Activated T-helper 17 cell treated with anti-CD3 and anti-CD28 coated beads, Interleukin-2, amount 50 U/mL, for 72 hours (primary cell): ENCODE measurements around the gene KCNIP4. TPM values are rescaled to one million over a fixed set of nuclear protein-coding genes. Genes with fewer than 3 reads are reported as not detected.

Experiments used
- ATAC-seq: fragments of 150-1000 bp; cut with Tn5 transposase; replicated peaks from 2 replicates; pipeline ENCODE4 v1.10.0; 2021; ENCODE audit warnings: mild to moderate bottlenecking, moderate library complexity
- H3K27ac Mint-ChIP-seq: one replicate; pipeline ENCODE4 v1.8.0; 2022; ENCODE audit warnings: mixed read lengths
- H3K27me3 Mint-ChIP-seq: one replicate; pipeline ENCODE4 v1.8.0; 2022; ENCODE audit warnings: mixed read lengths
- H3K36me3 Mint-ChIP-seq: one replicate; pipeline ENCODE4 v1.8.0; 2022; ENCODE audit warnings: low read depth, mild to moderate bottlenecking, mixed read lengths
- H3K4me1 Mint-ChIP-seq: one replicate; pipeline ENCODE4 v1.8.0; 2022; ENCODE audit warnings: mixed read lengths
- H3K4me3 Mint-ChIP-seq: one replicate; pipeline ENCODE4 v1.8.0; 2022; ENCODE audit warnings: mild to moderate bottlenecking, mixed read lengths
- H3K9me3 Mint-ChIP-seq: one replicate; pipeline ENCODE4 v1.8.0; 2022; ENCODE audit warnings: mixed read lengths
- total RNA-seq, 2 donors: library from RNA; stranded (reverse); gene quantifications; one replicate each; pipeline ENCODE4 v1.2.3, GENCODE V29; 2022

The KCNIP4 gene
- total RNA-seq, 2 donors from 2014 or later = not detected

- H3K4me1 Mint-ChIP-seq = no peaks in the 10 kb centered on the region
- peaks cover 7% of the 10 kb centered on the region for H3K27me3 Mint-ChIP-seq
- peaks cover 8% of the 10 kb centered on the region for H3K9me3 Mint-ChIP-seq
- no peak for ATAC-seq
- no peaks in the 10 kb centered on the region for H3K36me3 Mint-ChIP-seq
- no peak overlapping the region for H3K4me3 Mint-ChIP-seq
- no peak overlapping the region for H3K27ac Mint-ChIP-seq
Measured at GRCh38 chr4:21535898-21536297, 412.7 kb downstream of the KCNIP4 start.

- ATAC-seq = no peak
Measured at GRCh38 chr4:21531048-21531447, 417.5 kb downstream of the KCNIP4 start.

GRCh38 chr4:21529214-21529613, 419.4 kb downstream of the KCNIP4 start:
- H3K4me1 Mint-ChIP-seq = no peaks in the 10 kb centered on the region
- ATAC-seq = no peak
- H3K27ac Mint-ChIP-seq = no peak overlapping the region
- no peak overlapping the region for H3K4me3 Mint-ChIP-seq
- no peaks in the 10 kb centered on the region for H3K36me3 Mint-ChIP-seq
- peaks cover 4% of the 10 kb centered on the region for H3K27me3 Mint-ChIP-seq
- H3K9me3 Mint-ChIP-seq = peaks cover 7% of the 10 kb centered on the region

More at GRCh38 chr4:21531048-21531447, 417.5 kb downstream of the KCNIP4 start:
- no peaks in the 10 kb centered on the region for H3K4me1 Mint-ChIP-seq
- H3K4me3 Mint-ChIP-seq = no peak overlapping the region
- no peaks in the 10 kb centered on the region for H3K36me3 Mint-ChIP-seq
- peaks cover 7% of the 10 kb centered on the region for H3K27me3 Mint-ChIP-seq
- peaks cover 7% of the 10 kb centered on the region for H3K9me3 Mint-ChIP-seq
- no peak overlapping the region for H3K27ac Mint-ChIP-seq

GRCh38 chr4:21522296-21522695, 426.3 kb downstream of the KCNIP4 start:
- Mint-ChIP-seq H3K9me3 (peaks cover 11% of the 10 kb centered on the region), H3K27me3 (peaks cover 4% of the 10 kb centered on the region), H3K4me1 (no peaks in the 10 kb centered on the region), H3K27ac (no peak overlapping the region), H3K4me3 (no peak overlapping the region), H3K36me3 (no peaks in the 10 kb centered on the region)
- ATAC-seq = no peak

DNA sequence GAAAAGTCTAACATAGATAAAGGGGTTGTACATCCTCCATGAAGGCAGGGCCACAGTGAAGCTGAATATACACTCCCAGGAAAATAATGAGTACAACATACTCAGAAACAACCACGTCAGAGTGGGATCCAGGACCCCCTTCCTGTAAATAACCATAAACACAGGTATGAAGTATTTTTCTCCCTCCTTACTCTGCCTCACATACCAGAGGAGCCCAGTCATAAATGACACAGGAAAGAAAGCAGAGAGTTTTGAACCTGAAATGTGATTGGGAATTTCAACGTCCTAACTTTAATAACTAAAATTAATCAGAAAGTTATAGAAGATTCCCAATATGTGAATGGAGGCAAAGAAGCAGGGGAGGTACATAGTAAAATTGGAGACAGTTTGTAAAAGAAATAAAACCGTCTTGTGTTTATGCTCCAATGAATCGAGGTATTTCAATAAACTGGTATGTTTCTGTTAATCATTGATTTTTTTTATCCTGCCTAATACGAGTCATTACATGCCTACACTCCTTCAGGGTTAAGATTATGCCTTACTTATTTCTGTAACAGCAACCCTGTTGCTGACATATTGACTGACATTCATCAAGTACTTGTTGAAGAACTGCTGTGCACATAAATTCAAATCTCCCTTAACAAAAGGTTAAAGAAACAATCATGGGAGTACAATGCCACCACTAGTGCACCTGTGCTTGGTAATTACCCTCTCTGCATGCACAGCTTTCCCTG, 431.3 kb downstream of the KCNIP4 start:
- Mint-ChIP-seq H3K36me3 (no peaks in the 10 kb centered on the region), H3K4me1 (no peaks in the 10 kb centered on the region), H3K4me3 (no peak overlapping the region), H3K9me3 (peaks cover 5% of the 10 kb centered on the region), H3K27ac (no peak overlapping the region), H3K27me3 (peaks cover 4% of the 10 kb centered on the region)
- no peak for ATAC-seq

DNA sequence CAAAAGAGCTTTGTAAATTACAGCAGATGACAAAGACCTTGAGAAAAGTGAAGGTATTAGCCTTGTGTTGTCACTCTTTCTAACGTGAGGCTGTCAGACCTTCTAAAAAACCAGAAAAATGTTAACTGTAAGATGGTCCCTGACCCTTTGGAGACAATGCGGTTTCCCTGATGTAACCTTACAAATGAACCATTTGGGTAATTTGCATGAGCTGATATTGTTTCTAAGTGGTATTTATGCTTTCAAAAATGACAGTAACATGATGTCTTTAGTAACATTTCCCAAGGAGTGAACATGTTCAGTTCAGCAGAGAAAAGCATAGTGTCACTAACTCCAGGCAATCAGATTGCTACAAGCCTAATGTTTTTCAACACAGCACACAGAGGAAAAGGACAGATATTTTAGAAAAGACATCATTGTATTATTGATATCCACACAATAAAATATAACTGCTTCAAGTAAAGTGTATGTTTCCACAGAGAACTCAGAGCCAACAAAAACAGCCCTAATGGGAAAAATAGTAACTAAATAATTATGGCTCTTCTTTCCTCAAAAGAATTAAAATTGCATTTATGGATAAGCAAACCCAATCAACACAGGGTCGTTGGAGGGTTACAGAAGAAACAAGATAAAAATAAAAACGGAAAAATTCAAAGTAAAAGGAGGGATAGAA, 434.4 kb downstream of the KCNIP4 start:
- peaks cover 4% of the 10 kb centered on the region for H3K27me3 Mint-ChIP-seq
- H3K9me3 Mint-ChIP-seq = no peaks in the 10 kb centered on the region
- no peak overlapping the region for H3K27ac Mint-ChIP-seq
- H3K4me1 Mint-ChIP-seq = no peaks in the 10 kb centered on the region
- H3K4me3 Mint-ChIP-seq = no peak overlapping the region
- H3K36me3 Mint-ChIP-seq = no peaks in the 10 kb centered on the region
- no peak for ATAC-seq

GRCh38 chr4:21512353-21512752, 436.2 kb downstream of the KCNIP4 start:
- H3K36me3 Mint-ChIP-seq = no peaks in the 10 kb centered on the region
- H3K4me1 Mint-ChIP-seq = no peaks in the 10 kb centered on the region
- no peaks in the 10 kb centered on the region for H3K9me3 Mint-ChIP-seq
- no peak overlapping the region for H3K4me3 Mint-ChIP-seq
- H3K27me3 Mint-ChIP-seq = peaks cover 4% of the 10 kb centered on the region
- no peak for ATAC-seq
- H3K27ac Mint-ChIP-seq = no peak overlapping the region

DNA sequence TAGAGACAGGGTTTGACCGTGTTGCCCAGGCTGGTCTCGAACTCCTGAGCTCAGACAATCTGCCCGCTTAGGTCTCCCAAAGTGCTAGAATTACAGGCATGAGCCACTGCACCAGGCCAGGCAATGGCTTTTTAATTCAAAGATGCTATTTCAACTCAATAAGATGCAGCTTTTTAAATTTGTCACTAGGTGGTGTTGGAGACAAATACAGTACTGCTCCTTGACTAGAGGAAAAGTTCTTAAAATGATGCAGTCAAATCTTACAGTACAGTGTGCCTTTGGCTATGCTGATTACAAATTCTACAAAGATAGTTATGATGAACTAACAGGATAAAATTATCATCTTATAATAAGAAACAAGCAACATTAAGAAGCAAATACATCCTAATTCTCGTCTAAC, 441.1 kb downstream of the KCNIP4 start:
- no peak for ATAC-seq
- H3K27me3 Mint-ChIP-seq = no peaks in the 10 kb centered on the region
- no peak overlapping the region for H3K27ac Mint-ChIP-seq
- H3K36me3 Mint-ChIP-seq = no peaks in the 10 kb centered on the region
- H3K4me3 Mint-ChIP-seq = no peak overlapping the region
- H3K9me3 Mint-ChIP-seq = no peaks in the 10 kb centered on the region
- no peaks in the 10 kb centered on the region for H3K4me1 Mint-ChIP-seq

DNA sequence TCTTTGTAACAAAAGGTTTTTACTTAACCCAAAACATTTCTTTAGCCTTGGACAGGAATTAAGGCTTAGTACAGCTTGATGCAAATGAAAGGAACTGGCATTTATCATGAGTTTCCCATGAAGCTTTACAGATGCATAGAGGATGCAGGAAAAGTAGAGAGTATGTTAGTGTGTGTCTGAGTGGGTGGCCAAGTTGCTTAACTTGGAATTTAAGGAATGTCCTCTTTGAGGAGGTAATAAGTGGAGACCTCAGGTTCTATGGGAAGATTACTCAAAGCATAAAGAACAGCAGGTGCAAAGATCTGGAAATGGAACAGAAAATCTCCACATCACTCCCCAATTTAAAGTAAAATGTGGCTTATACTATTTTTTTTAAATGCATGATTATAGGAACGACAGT, 457.9 kb downstream of the KCNIP4 start:
- Mint-ChIP-seq H3K4me1 (no peaks in the 10 kb centered on the region), H3K4me3 (no peak overlapping the region), H3K27me3 (peaks cover 3% of the 10 kb centered on the region), H3K27ac (no peak overlapping the region), H3K9me3 (no peaks in the 10 kb centered on the region), H3K36me3 (no peaks in the 10 kb centered on the region)
- ATAC-seq = no peak

GRCh38 chr4:21476757-21477156, 471.8 kb downstream of the KCNIP4 start:
- no peak overlapping the region for H3K27ac Mint-ChIP-seq
- ATAC-seq = no peak
- H3K36me3 Mint-ChIP-seq = no peaks in the 10 kb centered on the region

DNA sequence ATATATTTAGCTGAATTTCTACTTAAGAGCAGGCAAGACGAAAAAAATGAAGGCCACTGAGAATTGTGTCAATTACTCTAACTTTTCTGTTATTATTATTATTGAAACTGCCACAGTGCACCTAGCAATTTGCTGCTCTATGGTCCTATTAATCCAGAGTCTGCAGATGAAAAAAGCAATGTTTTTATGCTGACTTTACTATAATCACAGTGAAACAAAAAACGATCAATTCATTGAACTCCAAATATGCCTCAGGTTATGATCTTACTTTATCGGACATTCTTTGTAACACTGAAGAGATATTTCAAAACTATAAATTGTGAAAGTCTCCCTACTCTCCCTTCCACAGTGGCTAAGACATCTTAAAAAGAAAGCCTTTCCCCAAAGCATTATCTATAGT, 474.4 kb downstream of the KCNIP4 start:
- Mint-ChIP-seq H3K9me3 (no peaks in the 10 kb centered on the region), H3K27ac (no peak overlapping the region), H3K4me1 (no peaks in the 10 kb centered on the region), H3K4me3 (no peak overlapping the region), H3K27me3 (no peaks in the 10 kb centered on the region), H3K36me3 (no peaks in the 10 kb centered on the region)
- no peak for ATAC-seq

More at GRCh38 chr4:21476757-21477156, 471.8 kb downstream of the KCNIP4 start:
- H3K9me3 Mint-ChIP-seq = no peaks in the 10 kb centered on the region
- H3K4me3 Mint-ChIP-seq = no peak overlapping the region
- no peaks in the 10 kb centered on the region for H3K27me3 Mint-ChIP-seq
- H3K4me1 Mint-ChIP-seq = no peaks in the 10 kb centered on the region

DNA sequence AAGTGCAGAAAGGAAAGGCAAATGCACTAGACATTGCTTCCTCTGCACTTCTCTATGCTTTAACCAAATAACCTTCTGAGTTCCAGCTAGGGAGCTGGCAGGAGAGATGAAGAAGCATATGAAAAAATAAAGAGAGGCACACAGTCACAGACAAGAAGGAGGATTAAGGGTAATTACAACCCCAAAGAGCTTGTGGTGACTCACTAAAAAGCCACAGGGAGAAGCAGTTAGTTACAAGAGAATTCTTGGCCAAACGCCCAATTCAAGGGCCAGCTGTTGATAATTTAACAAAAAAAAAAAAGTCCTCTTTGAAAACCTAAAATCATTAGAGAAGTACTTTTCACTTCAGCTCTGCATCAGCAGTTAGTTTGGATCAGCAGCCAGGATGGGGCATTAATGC, 478.0 kb downstream of the KCNIP4 start:
- H3K36me3 Mint-ChIP-seq = no peaks in the 10 kb centered on the region
- H3K27me3 Mint-ChIP-seq = peaks cover 6% of the 10 kb centered on the region
- H3K27ac Mint-ChIP-seq = no peak overlapping the region
- no peak for ATAC-seq
- H3K4me1 Mint-ChIP-seq = no peaks in the 10 kb centered on the region
- no peaks in the 10 kb centered on the region for H3K9me3 Mint-ChIP-seq
- no peak overlapping the region for H3K4me3 Mint-ChIP-seq

DNA sequence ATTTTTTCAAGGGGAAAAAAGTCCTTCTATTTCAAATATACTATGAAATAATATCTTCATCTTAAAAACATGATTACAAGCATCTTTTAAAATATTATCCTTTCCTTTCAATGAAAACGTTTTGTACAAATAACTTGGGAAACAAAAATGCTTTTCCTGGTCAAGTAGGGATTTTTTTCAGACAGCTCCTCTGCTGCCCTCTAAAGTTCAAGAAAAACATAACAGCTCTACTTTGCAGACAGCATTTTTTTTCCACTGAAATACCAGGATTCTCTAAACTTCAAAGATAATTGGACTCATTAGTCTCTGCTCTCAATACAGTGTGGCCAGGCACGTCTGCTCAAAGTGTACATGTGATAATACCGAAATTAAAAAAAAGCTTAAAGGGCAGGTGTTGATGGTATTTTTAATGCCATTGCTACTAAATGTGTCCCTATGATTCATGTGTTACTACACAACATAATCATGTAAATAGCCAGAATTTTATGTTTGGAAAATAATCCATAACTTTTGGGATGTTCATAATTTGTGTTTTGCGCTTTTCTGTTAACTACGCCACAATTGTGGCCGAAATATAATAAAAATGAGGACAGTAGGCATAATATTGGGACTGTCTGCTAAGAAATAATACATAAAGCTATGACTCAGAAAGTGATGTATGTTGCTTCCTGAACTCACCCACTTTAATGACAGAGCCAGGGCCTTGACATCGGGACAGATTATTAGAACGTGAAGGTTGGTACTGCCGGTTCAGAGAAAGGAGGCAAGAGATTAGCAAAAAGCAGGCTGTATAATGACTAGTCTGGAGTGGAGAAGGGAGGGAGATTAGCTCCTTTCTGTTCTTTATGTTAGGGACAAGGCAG, 478.9 kb downstream of the KCNIP4 start:
- Mint-ChIP-seq H3K36me3 (no peaks in the 10 kb centered on the region), H3K4me3 (no peak overlapping the region)

DNA sequence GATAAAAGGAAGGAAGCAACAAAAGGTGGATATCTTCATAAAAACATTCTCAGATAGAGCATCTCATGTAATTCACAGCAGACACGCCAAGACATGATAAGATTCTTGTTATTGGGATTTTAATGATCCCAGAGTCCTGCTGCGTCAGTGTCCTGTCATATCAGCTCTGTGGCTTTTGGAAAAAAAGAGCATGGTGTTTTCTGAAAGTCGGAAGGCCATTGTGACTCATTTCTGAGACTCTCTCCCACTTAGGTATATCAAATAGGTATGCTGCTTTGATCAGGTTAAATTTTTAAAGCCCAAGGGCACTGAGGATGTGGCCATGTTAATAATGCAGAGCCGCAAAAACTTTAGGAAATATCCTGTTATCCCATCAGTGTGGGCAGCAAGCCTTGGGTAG, 481.0 kb downstream of the KCNIP4 start:
- no peak overlapping the region for H3K27ac Mint-ChIP-seq
- H3K4me1 Mint-ChIP-seq = no peaks in the 10 kb centered on the region
- H3K4me3 Mint-ChIP-seq = no peak overlapping the region
- H3K9me3 Mint-ChIP-seq = no peaks in the 10 kb centered on the region
- ATAC-seq = no peak
- H3K36me3 Mint-ChIP-seq = no peaks in the 10 kb centered on the region
- H3K27me3 Mint-ChIP-seq = peaks cover 6% of the 10 kb centered on the region

More for the DNA sequence above, 478.9 kb downstream of the KCNIP4 start:
- Mint-ChIP-seq H3K4me1 (no peaks in the 10 kb centered on the region), H3K27ac (no peak overlapping the region), H3K9me3 (no peaks in the 10 kb centered on the region), H3K27me3 (peaks cover 6% of the 10 kb centered on the region)
- no peak for ATAC-seq
